Pancreas (tissue), 10 donors: ENCODE measurements around the gene IQCE. TPM values are rescaled to one million over a fixed set of nuclear protein-coding genes. Genes with fewer than 3 reads are reported as not detected.

Experiments used
- ATAC-seq, 4 donors: fragments of 200-7000 bp; cut with Tn5 transposase; one replicate each; pipeline versions ENCODE4 v1.8.0 to v1.9.1; 2020; ENCODE audit warnings: mild to moderate bottlenecking in 4 of 4, moderate library complexity in 4 of 4
- DNase-seq, 6 donors: peaks; one replicate each; pipeline ENCODE4 v3.0.0-alpha.2; 2020
- FAIRE-seq: peaks from 2 replicates; lab custom pipeline; 2012; peaks lifted over from hg19 to GRCh38; lab: Jason Lieb, UNC
- H3K27ac ChIP-seq, 4 donors: fragments of 200-600 bp; sonication (generic); 1 replicate in 3 of 4; 2 replicates in 1 of 4; pipeline versions ENCODE4 v1.5.0 to v1.8.0; 2020
- H3K27me3 ChIP-seq, 4 donors: fragments of 200-600 bp; one replicate each; pipeline ENCODE4 v1.8.0; 2021
- H3K36me3 ChIP-seq, 3 donors: fragments of 200-600 bp; sonication (generic) in 1 of 3; one replicate each; pipeline versions ENCODE4 v1.5.0 to v1.8.0; 2020 to 2021
- H3K4me1 ChIP-seq, 3 donors: fragments of 200-600 bp; one replicate each; pipeline ENCODE4 v1.8.0; 2021
- H3K4me3 ChIP-seq, 4 donors: fragments of 200-600 bp; sonication (generic) in 2 of 4; one replicate each; pipeline versions ENCODE4 v1.5.0 to v1.8.0; 2020 to 2021
- H3K9me3 ChIP-seq, 4 donors: fragments of 200-600 bp; one replicate each; pipeline ENCODE4 v1.8.0; 2021
- WGBS, 2 donors: extraction: QIAGEN DNeasy Blood & Tissue Kit; methylation state at CpG; one replicate each; pipeline ENCODE4 v1.1.7; 2013; 5-methylcytosine and 5-hydroxymethylcytosine counted together
- intact Hi-C, 3 donors: fragments of 100-400 bp; cut with DNase I; formaldehyde crosslinking; loops; one replicate each; pipeline versions ENCODE4 v1.11.1 to v1.14.2; 2022
- polyA plus RNA-seq, 2 donors: library from polyadenylated mRNA; stranded (reverse); fragments of 200-250 nt; gene quantifications; one replicate each; pipeline ENCODE4 v1.2.3, GENCODE V29; 2013
- total RNA-seq, 6 donors: library from RNA; stranded (reverse); fragmentation: NEBNext Ultra II Directional in 4 of 6; extraction: Animal tissue kit (Norgen Biotek cat#: 25700) in 4 of 6; gene quantifications; one replicate each; pipeline versions ENCODE4 v1.2.1 to v1.2.4, GENCODE V29; 2021 to 2023
- TF ChIP-seq, protein P1 (sequence below), 4 donors: fragments of 200-600 bp; sonication (generic) in 3 of 4; IDR thresholded peaks; one replicate each; pipeline versions ENCODE4 v1.5.0 to v1.8.0; 2021; ENCODE audit warnings: antibody characterized with exemption in 4 of 4
- donor health status: healthy with polysubstance abuse.
- donor health status: DM: no; HTN: no; CAD: no; lungs with moderate emphysema.
- donor health status: DM: no; HTN: no; CAD: no.
- donor health status: control.
- donor health status: control.
- donor health status: Bipolar disorder and iron deficiency.
- donor health status: DM: yes; HTN: yes; CAD: no.
- donor health status: DM: no; HTN: no; CAD: no.
- donor health status: DM: no; HTN: no; CAD: no.
- donor health status: DM: yes; HTN: yes; CAD: no.

The IQCE gene
- total and polyA plus RNA-seq, 8 donors, result 8.8 to 14.1 (median 10.9) TPM

DNA sequence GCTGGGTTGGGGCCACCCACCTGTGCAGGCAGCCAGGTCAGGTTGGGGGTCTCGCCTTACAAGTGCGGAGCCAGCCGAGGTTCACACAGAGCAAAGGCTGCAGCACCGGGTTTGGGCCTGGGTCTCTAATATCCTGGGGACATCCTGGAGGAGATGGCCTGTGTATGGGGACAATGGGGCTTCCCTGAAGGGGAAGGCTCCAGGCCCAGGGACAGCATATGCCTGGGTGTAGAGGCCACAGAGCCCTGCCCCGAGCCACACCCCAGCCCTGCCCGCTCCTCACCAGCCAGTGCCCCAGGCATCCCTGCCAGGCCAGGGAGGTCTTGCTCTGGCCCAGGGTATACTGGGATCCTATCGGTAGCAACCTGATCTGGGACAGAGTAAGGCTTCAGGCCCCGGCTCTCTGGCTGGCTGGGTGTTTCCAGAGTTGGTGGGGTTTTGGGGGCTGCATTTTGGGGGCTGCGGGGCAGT is 82.1 kb downstream of the IQCE start:
- Histone ChIP-seq H3K36me3 (no peaks in the 10 kb centered on the region), H3K9me3 (no peaks in the 10 kb centered on the region), H3K4me3 (no peak overlapping the region), H3K27me3 (no peaks in the 10 kb centered on the region), H3K27ac (peak overlapping the region; percentile 51 to 82 (median 76)), H3K4me1 (peaks cover 0 to 8% (median 0%) of the 10 kb centered on the region in 3 donors)
- WGBS, 2 donors, result 75 to 80% methylated on average over 9 of the region's 9 CpGs
- ATAC-seq, result peak; percentile 11 to 25 (median 20)
- TF ChIP-seq, protein P1, sequence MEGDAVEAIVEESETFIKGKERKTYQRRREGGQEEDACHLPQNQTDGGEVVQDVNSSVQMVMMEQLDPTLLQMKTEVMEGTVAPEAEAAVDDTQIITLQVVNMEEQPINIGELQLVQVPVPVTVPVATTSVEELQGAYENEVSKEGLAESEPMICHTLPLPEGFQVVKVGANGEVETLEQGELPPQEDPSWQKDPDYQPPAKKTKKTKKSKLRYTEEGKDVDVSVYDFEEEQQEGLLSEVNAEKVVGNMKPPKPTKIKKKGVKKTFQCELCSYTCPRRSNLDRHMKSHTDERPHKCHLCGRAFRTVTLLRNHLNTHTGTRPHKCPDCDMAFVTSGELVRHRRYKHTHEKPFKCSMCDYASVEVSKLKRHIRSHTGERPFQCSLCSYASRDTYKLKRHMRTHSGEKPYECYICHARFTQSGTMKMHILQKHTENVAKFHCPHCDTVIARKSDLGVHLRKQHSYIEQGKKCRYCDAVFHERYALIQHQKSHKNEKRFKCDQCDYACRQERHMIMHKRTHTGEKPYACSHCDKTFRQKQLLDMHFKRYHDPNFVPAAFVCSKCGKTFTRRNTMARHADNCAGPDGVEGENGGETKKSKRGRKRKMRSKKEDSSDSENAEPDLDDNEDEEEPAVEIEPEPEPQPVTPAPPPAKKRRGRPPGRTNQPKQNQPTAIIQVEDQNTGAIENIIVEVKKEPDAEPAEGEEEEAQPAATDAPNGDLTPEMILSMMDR (IDR thresholded peaks at IDR 0.05), result no peak
- peak in 1 of 6 donors; percentile 64 for DNase-seq
- intact Hi-C loops, result no loop called here
- FAIRE-seq, result no peak

DNA sequence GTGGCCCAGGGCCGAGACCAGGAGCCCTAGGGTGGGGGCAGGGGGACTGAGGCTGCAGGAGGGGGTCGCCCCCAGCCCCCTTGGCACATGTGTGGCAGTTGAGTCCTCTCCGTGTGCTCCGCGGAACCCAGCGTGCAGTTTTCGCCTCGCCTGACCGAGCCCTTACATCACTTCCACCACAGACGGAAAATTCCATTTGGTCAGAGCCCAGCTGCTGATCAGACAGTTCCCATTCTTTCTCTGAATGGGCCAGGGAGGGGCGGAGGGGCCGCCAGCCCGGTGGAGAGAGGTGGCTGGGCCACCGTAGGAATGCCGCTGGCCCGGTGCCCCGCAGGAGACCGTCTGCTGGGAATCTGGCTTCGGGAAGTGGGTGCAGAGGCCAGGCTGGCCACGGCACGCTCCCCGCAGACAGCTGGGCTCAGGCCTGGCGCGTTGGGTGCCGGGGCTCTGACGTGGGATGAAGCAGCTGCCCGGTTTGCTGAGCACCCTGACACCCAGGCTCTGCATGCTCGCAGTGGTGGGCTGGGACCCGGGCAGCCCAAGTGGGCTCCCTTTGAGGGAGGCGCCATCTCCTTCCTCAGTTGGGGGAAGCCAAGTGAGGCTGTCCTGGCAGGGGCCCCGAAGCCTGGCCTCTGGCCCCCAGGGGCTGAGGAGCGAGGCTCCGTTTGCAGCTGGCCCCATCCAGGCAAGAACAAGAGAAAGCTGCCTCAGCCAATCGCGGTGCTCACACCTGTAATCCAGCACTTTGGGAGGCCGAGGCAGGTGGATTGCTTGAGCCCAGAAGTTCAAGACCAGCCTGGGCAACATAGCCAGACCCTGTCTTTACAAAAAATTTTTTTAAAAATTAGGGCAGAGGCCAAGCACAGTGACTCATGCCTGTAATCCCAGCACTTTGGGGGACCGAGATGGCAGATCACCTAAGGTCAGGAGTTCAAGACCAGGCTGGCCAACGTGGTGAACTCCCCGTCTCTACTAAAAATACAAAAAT is 82.9 kb downstream of the IQCE start:
- H3K27ac ChIP-seq, result peak overlapping the region; percentile 51 to 82 (median 76)
- WGBS, 2 donors, result 56 to 59% methylated on average over 37 to 39 of the region's 39 CpGs
- no peak for FAIRE-seq
- peak; percentile 72 to 78 (median 76) for ATAC-seq
- no peaks in the 10 kb centered on the region for H3K9me3 ChIP-seq
- DNase-seq, result peak; percentile 76 to 86 (median 82)
- peaks cover 0 to 8% (median 0%) of the 10 kb centered on the region in 3 donors for H3K4me1 ChIP-seq
- H3K36me3 ChIP-seq, result no peaks in the 10 kb centered on the region
- H3K27me3 ChIP-seq, result no peaks in the 10 kb centered on the region
- TF ChIP-seq, protein P1 (IDR thresholded peaks at IDR 0.05), result no peak
- H3K4me3 ChIP-seq, result no peak overlapping the region
- intact Hi-C loops, result no loop called here

DNA sequence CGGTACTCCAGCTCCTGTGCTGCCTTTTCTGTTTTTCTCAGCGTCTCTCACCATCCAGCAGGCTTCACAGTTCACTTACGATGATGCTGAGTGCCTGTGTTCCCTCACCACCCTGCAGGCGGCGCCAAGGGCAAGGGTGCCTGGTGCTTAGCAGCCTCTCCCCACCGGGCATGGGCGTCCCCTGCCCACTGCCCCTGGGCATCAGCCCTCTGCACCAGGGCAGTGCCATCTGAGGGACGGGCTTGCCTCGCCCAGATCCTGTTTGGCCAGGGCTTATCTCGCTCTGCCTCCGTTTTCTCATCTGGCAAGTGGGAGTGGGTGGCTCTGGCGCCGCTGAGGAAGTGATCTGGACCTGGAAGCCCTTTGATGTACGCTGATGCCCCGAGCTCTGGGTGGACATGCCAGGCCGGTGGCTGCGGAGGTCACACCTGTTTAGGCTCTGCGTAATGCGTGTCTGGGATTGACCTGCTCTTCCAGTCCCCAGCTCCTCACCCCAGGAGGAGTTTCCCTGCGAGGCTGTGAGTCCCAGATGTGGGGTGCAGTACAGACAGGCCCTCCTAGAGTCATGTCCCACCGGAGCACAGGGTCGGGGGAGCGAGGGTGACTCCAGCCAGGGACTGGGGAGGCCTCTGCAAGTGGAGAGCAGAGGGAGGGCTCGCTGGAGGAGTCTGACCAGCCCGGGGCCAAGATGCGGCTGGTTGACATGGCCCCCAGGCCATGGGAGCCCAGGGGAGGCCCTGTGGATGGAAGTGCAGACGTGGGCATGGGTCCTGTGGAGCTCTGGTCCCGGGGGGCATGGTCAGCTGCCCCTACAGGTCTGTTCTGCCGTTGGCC is 84.8 kb downstream of the IQCE start:
- FAIRE-seq (no peak), ATAC-seq (no peak), DNase-seq (peak in 2 of 6 donors; percentile 21 to 63)
- 80 to 83% methylated on average over 29 of the region's 29 CpGs for WGBS, 2 donors
- intact Hi-C loops, result no loop called here
- TF ChIP-seq, protein P1 (IDR thresholded peaks at IDR 0.05), result no peak
- Histone ChIP-seq H3K4me1 (peaks cover 0 to 8% (median 0%) of the 10 kb centered on the region in 3 donors), H3K4me3 (no peak overlapping the region), H3K27ac (no peak overlapping the region), H3K27me3 (no peaks in the 10 kb centered on the region), H3K36me3 (no peaks in the 10 kb centered on the region), H3K9me3 (no peaks in the 10 kb centered on the region)

DNA sequence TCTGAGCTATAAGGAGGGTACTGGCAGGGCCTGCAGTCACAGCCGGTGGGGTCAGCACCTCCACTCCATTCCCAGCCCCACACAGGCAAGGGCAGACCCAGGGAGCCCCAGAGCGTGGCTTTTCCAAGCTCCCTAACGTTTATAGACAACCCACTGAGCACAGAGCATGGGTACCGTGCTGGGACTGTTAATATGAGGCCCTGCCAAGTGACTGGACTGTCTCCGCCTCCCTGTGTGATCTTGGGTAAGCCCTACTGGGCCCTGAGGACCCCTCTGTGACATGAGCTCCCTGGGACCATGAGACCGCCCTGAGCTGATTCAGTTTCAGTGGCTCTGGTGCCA is 85.4 kb downstream of the IQCE start:
- Histone ChIP-seq H3K27me3 (no peaks in the 10 kb centered on the region), H3K36me3 (no peaks in the 10 kb centered on the region), H3K4me3 (no peak overlapping the region), H3K4me1 (peaks cover 0 to 8% (median 0%) of the 10 kb centered on the region in 3 donors), H3K27ac (no peak overlapping the region), H3K9me3 (no peaks in the 10 kb centered on the region)
- TF ChIP-seq, protein P1 (IDR thresholded peaks at IDR 0.05), result no peak
- no peak for ATAC-seq
- DNase-seq, result no peak
- no peak for FAIRE-seq
- intact Hi-C loops, result no loop called here
- WGBS, 2 donors, result 79 to 84% methylated on average over 6 of the region's 6 CpGs
